ENCODE data around the gene MYO9A. TPM values are rescaled to one million over a fixed set of nuclear protein-coding genes. Genes with fewer than 3 reads are reported as not detected.
"Not testable (repeated sequence)": the region's sequence is repeated elsewhere in the genome, so short reads cannot be mapped to it uniquely, and the experiment has no call there.

MYO9A gene
- total RNA-seq, 1 donor from 2014 or later, result 9.2 TPM

DNA sequence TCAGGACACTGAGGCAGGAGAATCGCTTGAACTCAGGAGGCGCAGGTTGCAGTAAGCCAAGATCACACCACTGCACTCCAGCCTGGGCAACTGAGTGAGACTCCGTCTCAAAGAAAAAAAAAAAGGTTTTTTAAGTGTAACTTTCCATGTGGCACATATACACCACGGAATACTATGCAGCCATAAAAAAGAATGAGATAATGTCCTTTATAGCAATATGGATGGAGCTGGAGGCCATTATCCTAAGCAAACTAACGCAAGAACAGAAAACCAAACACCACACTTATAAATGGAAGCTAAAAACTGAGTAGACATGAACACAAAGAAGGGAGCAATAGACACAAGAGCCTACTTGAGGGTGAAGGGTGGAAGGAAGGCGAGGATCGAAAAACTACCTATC, 64.7 kb downstream of the MYO9A start:
- intact Hi-C loops (cut with micrococcal nuclease), result not testable (repeated sequence)

DNA sequence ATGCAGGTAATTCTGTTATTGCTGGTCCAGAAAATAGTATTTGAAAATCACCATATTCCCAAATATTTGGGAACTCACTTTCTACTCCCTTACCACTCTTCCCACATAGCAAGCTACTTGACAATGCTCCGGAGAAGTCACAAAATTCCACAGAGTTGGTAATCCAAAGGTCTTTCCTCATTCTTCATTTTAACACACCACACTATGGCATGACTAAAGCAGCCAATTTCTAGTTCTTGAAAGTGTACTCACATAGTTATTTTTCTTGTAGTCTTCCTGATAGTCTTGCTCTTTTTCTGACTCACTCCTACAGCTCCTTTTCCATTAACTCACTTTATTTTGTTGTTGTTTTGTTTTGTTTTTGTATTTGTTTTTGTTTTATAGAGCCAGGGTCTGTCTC, 67.2 kb downstream of the MYO9A start:
- intact Hi-C loops (cut with micrococcal nuclease), result no loop called here

DNA sequence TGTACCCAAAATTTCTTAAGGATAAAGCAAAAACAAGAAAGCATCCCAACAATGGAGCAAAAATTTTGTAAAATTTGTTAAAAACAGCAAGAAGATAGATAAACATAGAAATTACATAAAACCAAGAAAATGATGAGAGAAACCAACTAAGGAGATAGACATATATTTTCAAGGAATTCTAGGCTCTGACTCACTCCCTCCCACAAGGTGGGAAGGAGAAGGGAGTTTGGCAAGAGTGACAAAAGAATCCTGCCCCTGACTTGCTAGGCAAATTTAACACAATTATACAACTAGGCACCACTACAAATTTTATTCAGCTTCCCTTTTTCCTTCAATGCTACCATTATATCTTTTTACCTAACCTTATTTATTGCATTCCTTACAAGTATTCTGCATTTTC, 70.9 kb downstream of the MYO9A start:
- intact Hi-C loops (cut with micrococcal nuclease), result no loop called here

DNA sequence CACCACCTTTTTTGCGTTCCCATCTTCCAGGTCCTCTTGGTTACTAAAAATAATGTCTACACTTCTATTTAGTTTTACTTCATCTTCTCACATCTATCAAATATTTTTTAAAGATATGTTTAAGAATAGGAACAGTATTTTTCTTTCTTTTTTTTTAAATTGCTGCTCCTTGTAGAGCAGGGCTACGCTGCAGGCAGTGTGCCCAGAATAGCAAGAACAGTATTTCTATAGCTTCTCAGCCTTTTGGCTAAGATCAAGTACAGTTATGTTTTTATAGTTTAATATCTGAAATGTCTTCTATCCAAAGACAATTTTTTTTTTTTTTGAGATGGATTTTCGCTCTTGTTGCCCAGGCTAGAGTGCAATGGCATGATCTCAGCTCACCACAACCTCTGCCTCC, 73.0 kb downstream of the MYO9A start:
- intact Hi-C loops (cut with micrococcal nuclease), result no loop called here

DNA sequence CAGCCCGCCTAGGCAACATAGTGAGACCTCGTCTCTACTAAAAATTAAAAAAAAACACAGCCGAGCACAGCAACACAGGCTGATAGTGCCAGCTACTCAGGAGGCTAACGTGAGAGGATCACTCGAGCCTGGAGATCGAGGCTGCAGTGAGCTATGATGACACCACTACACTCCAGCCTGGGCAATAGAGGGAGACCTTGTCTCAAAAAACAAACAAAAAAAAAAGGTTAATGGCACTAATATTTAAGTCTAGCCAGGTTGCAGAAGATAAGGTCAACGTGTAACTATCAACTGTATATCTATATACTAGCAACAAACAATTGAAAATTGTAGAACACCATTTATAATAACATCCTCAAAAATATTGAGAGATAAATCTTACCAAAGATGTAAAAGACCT, 75.1 kb downstream of the MYO9A start:
- intact Hi-C loops (cut with micrococcal nuclease), result no loop called here

DNA sequence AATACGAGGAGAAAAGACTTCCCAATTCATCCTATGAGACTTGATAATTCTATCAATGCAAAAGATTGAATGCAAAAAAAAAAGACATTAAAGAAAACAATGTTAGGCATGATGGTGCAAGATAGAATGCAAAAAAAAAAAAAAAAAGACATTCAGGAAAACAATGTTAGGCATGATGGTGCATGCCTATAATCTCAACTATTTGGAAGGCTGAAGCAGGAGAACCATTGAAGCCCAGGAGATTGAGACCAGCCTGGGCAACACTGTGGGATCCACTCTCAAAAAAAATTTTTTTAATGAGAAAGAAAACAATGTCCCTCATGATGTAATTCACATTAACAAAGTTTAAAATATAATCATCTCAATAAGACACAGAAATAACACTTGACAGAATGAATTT, 75.9 kb downstream of the MYO9A start:
- intact Hi-C loops (cut with micrococcal nuclease), result no loop called here

DNA sequence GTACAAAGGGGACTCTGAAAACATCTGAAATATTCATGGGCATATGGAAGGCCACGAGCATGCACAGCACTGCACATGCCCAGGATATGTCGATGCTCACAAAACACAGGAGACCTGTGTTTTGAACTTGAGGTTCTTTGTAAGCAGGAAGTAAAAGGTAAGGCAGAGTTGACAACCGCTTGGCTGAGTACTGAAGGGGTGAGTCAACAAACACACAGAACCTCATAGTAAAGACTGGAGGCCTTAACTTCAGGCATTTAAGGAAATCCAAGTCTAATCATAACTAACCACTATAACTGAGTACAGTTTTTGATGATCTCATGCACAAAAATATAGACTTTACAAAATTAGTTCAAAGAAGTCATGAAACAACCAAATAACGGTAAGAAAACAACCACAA, 80.6 kb downstream of the MYO9A start:
- intact Hi-C loops (cut with micrococcal nuclease), result no loop called here

DNA sequence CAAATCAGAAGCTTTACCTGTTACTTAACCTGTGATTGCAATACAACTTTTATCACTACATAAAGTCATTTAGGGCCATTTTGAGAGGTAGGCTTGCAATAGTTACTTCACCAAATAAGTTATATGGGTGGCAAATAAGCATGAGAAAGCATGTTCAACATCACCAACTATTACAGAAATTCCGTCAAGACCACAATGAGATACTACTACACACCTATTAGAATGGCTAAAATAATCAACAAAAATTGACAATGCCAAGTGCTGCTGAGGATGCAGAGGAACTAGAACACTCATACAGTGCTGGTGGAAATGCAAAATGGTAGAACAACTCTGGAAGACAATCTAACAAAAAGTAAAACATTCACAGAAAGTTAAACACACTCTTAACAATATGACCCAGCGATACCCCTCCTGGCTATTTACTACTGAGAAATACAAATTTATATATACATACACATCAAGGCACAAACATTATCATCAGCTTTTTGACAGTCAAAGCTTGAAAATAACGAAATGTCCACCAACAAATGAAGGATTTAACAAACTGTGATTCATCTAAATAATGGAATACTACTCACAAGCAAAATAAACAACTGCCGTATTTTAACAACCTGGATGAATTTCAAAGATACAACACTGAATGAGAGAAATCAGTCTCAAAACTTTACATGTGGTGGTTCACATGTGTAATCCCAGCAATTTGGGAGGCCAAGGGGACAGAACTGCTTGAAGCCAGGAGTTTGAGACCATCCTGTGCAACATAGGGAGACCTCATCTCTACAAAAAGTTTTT, 82.9 kb downstream of the MYO9A start:
- intact Hi-C loops (cut with micrococcal nuclease), result no loop called here

DNA sequence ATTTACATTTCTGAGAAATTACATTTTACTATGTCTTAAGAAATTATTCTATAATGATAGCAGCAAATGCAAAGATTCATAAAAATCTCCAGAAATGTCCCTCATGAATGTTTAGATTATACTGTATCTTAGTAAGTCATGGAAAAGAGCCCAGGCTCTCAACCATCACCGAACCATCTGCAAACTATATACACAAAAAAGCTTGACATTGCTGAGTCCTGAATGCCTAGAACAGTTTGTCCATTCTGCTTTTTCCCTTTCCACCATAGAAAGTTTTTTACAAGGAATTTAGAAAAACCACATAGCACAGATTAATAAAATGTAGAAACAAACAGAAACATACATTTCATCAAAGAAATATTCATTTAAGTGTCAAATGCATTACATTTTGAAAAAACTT, 83.6 kb downstream of the MYO9A start:
- intact Hi-C loops (cut with micrococcal nuclease), result no loop called here

DNA sequence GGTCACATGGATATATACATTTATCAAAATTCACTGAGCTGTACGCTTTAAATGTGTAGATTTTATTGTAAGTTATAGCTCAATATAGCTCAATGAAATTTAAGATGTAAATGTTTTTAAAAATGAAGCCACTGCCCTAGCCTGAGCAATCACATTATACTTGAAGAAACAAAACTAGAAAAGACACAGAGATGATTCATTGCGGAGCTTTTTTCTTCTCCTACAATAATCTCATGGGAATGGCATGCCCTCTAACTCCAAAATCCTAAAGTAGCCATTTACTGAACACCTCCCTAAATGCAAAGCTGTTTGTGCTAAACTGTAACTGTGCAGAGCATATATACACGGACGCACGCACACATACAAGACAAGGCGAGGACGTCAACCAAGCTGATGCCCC, 84.2 kb downstream of the MYO9A start:
- intact Hi-C loops (cut with micrococcal nuclease), result no loop called here

DNA sequence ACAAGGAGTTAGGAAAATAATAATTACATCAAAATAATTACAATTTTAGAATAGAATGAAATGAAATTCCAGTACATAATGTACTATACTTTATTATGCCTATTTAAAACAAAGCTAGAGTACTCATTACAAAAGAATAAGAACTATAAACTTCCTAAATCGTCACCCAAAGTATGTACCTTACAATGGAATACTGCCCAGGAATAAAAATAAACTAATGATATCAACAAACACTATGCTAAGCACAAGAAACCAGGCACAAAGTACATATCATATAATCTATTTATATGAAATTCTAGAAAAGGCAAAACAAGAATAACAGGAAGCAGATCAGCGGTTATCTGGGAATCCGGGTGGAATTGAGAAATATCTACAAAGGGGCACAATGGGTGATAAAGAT, 84.7 kb downstream of the MYO9A start:
- intact Hi-C loops (cut with micrococcal nuclease), result no loop called here

DNA sequence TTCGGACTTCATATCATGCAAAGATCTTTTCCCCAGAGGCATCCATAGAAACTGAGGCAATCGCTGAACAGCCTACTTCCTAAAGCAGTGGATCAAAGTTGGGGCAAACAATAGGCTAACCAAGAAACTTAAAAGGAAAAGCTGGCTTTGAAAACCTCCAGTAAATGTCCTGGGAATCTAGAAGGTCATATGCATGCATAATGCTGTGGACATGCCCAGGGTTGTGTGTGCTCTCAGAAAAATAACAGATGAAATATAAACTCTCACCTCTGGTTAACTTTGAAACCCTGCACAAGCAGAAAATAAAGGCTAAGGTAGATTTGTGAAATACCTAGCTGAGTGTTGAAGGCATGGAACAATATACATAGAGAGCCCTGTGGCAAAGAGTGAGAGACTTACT, 96.3 kb downstream of the MYO9A start:
- intact Hi-C loops (cut with micrococcal nuclease), result no loop called here

DNA sequence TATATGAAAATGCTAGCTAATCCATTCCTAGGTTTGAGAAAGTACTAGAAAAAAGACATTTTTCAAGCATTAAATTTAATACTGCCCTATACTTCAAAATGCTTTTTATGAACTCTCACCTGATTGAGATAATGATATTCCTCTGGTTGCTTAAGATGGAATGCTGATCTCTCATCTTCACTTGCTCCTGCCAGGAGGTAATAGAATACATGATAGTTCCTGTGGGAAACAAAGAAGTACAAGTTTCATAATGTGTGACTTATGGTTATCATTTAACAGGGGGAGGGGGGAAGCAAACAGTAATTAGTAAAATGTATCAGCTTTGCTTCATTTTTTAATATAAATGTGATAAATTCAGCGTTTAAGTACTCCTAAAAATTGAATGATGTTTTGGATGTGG, 97.2 kb downstream of the MYO9A start:
- intact Hi-C loops (cut with micrococcal nuclease), result no loop called here

DNA sequence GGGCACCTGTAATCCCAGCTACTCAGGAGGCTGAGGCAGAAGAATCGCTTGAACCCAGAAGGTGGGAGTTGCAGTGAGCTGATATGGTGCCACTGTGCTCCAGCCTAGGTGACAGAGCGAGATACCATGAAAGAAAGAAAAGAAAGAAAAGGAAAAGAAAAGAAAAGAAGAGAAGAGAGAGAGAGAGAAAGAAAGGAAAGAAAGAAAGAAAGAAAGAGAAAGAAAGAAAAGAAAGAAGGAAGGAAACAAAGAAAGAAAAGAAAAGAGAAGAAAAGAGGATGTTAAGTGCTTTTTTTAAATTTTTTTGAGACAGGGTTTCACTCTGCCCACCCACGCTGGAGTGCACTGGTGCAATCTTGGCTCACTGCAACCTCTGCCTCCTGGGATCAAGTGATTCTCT, 103.4 kb downstream of the MYO9A start:
- intact Hi-C loops (cut with micrococcal nuclease), result not testable (repeated sequence)

DNA sequence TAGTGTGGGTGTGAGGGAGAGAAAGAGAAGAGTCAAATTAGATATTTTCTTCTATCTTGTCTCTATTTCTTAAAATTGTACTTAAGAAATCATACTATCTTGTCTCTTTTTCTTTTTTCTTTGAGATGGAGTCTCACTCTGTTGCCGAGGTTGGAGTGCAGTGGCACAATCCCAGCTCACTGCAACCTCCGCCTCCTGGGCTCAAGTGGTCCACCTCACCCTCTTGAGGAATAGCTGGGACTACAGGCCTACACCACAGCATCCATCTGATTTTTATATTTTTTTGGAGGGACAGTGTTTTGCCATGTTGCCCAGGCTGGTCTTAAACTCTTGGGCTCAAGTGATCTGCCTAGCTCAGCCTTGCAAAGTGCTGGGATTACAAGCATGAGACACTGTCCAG, 104.2 kb downstream of the MYO9A start:
- intact Hi-C loops (cut with micrococcal nuclease), result no loop called here

DNA sequence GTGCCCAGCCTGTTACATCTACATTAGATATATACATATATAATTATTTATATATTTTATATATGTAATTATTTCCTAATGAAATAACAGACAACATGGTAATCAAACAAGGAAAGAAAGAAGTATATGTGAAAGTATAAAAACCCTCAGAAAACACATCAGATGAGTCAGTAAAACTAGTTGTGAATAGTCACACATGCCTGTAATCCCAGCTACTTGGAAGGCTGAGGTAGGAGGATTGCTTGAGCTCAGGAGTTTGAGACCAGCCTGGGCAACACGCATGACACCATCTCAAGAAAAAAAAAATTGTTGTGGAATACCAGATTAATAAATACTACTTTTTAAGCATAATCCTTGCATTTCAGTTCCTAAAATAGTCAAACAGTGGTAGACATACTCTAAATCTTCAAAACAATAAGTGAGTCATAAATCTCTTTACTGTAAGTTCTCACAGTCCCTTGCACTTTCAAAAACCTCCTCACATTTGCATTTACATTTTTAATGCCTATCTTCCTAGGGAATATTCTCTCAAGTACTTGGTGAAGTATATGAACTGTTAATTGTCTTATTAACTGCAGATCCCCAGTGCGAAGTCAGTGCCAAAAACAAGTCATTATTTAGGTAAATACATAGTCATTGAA, 106.5 kb downstream of the MYO9A start:
- intact Hi-C loops (cut with micrococcal nuclease), result no loop called here

DNA sequence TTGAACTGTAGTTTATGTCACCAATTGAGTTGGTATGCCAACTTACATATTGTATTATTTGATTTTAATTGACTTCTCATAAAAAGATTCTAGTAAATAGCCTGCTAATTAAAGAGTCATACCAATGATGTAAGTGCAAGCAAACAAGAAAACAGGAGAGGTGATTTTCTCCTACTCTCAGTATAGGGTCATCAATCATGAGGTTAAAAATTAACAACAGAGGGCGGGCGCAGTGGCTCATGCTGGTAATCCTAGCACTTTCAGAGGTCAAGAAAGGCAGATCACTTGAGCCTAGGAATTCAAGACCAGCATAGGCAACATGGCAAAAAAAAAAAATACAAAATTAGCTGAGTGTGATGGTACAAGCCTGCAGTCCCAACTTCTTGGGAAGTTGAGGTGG, 108.7 kb downstream of the MYO9A start:
- intact Hi-C loops (cut with micrococcal nuclease), result no loop called here

DNA sequence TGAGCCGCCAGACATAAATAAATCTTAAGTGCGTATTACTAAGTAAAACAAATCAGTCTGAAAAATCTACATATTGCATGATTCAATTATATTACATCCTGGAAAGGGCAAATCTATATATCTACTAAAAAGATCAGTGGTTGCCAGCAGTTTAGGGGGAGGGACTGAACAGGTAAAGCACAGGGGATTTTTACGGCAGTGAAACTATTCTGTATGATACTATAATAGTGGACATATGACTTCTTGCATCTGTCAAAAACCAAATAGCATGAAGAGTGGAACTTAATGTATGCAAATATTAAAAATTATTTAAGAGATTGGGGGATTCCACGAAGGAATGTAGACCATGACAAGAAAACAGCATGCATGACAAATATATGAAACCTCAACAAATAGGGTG, 111.6 kb downstream of the MYO9A start:
- intact Hi-C loops (cut with micrococcal nuclease), result no loop called here

DNA sequence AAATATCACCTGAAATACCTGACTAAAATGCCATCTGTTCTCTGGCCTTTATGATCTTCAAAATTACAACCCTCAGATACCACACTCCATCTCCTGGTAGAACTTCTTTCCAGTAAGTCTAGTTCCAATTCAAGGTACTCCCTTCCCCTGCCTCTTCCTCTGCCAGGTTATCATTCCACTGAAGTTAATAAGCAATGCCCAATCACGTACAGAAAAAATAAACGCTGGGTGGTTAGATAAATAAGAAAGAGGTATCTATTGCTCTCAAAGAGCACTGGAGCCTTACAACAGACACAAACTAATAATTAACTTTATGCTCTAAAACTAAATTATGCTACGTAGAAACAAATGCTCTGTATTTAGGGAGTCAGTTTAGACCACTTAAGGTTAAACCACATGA, 112.5 kb downstream of the MYO9A start:
- intact Hi-C loops (cut with micrococcal nuclease), result no loop called here

DNA sequence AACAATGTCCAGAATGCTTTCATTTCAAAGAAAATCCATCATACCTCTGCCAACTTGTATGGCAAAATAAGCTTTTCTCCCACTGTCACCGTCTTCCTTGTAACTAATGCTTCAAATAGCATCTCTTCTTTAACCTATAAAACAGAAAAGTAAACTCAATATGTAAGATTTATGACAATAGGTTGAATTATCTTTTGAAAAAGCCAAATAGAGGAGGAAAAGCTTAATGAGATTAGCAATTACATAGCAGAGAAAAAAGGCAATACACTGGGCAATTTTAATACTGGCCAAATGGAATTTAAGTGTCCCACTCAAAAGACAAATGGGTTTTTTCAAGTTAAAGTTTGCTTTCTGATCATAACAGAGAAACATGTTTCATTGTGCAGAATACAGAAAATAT, 118.1 kb downstream of the MYO9A start:
- intact Hi-C loops (cut with micrococcal nuclease), result no loop called here

DNA sequence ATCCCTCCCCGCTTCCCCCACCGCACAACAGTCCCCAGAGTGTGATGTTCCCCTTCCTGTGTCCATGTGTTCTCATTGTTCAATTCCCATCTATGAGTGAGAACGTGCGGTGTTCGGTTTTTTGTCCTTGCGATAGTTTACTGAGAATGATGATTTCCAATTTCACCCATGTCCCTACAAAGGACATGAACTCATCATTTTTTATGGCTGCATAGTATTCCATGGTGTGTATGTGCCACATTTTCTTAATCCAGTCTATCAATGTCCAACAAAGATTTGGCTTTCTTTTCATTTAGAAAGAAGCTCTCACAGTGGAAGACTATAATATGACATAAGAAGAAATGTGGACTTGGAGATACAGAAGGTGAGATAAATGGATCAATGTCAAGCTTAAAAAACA, 119.2 kb downstream of the MYO9A start:
- intact Hi-C loops (cut with micrococcal nuclease), result not testable (repeated sequence)

DNA sequence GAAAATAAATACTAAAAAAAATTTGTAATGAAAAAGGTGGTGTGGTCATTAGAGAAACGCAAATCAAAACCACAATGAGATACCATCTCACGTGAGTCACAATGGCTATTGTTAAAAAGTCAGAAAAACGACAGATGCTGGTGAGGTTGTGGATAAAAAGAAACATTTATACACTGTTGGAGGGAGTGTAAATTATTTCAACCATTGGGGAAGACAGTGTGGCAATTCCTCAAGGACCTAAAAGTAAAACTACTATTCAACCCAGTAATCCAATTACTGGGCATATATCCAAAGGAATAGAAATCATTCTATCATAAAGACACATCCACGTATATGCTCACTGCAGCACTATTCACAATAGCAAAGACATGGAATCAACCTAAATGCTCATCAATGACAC, 120.3 kb downstream of the MYO9A start:
- intact Hi-C loops (cut with micrococcal nuclease), result no loop called here

DNA sequence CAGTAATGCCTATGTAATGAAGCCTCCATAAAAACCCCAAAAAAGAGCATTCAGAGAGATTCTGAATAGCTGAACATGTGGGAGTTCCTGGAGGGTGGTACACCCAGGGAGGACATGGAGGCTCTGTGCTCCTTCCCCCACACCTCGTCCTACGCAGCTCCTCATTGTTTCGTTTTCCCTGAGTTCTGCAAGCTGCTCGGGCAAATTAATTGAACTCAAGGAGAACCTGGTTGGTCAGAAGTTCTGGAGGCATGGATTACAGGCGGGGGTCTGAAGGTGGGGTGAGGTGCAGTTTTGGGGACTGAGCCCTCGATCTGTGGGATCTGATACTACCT, 142.2 kb downstream of the MYO9A start:
- intact Hi-C loops (cut with micrococcal nuclease), result no loop called here

Measured in T-helper 1 cell treated with Interleukin-12 subunit alpha and Interleukin-12 subunit beta and Interleukin-4 antibody, amounts not matched to agents 30 ng/mL and 1 ng/mL, for 36 hours (primary cell).